Astrocyte (in vitro differentiated cells and primary cell): ENCODE measurements around the gene LIN7A. TPM values are rescaled to one million over a fixed set of nuclear protein-coding genes. Genes with fewer than 3 reads are reported as not detected.
A peak's percentile ranks its signal among the peaks of the same experiment; 100 is the strongest.

Source experiments
- DNase-seq: peaks from one replicate; pipeline ENCODE4 v3.0.0-alpha.2; 2010; ENCODE audit warnings: low read depth
- FAIRE-seq: peaks from 2 replicates; lab custom pipeline; 2011; peaks lifted over from hg19 to GRCh38; lab: Jason Lieb, UNC
- H2AFZ ChIP-seq: 2 replicates; pipeline ENCODE4 v1.6.0; 2012; ENCODE audit warnings: low read depth, low read length, inconsistent platforms
- H3K27ac ChIP-seq: 2 replicates; pipeline ENCODE4 v1.5.1; 2011; ENCODE audit warnings: low read depth, low read length, inconsistent platforms
- H3K27me3 ChIP-seq: 2 replicates; pipeline ENCODE4 v1.6.0; 2011; ENCODE audit warnings: low read length, inconsistent platforms; ENCODE audit not compliant: insufficient read depth
- H3K36me3 ChIP-seq: 2 replicates; pipeline ENCODE4 v1.5.1; 2011; ENCODE audit warnings: low read length, inconsistent platforms; ENCODE audit not compliant: insufficient read depth
- H3K4me1 ChIP-seq: 2 replicates; pipeline ENCODE4 v1.5.1; 2011; ENCODE audit warnings: low read length, inconsistent platforms; ENCODE audit not compliant: insufficient read depth
- H3K4me2 ChIP-seq: 2 replicates; pipeline ENCODE4 v1.6.0; 2012; ENCODE audit warnings: low read length, inconsistent platforms
- H3K4me3 ChIP-seq: 2 replicates; pipeline ENCODE4 v1.5.1; 2011; ENCODE audit warnings: low read depth, mild to moderate bottlenecking, low read length, inconsistent platforms; ENCODE audit not compliant: insufficient read depth
- H3K79me2 ChIP-seq: 2 replicates; pipeline ENCODE4 v1.6.0; 2012; ENCODE audit warnings: mild to moderate bottlenecking, low read length, inconsistent platforms; ENCODE audit not compliant: insufficient read depth
- H3K9ac ChIP-seq: 2 replicates; pipeline ENCODE4 v1.6.0; 2012; ENCODE audit warnings: mild to moderate bottlenecking, low read length, inconsistent platforms
- H3K9me3 ChIP-seq: 2 replicates; pipeline ENCODE4 v1.5.1; 2012; ENCODE audit warnings: low read depth, mild to moderate bottlenecking, low read length, inconsistent platforms; ENCODE audit not compliant: insufficient read depth
- H4K20me1 ChIP-seq: 2 replicates; pipeline ENCODE4 v1.6.0; 2012; ENCODE audit warnings: low read length, inconsistent platforms; ENCODE audit not compliant: insufficient read depth
- H3K27ac Mint-ChIP-seq: one replicate; pipeline ENCODE4 v1.8.0; 2021; ENCODE audit warnings: mild to moderate bottlenecking, mixed read lengths; ENCODE audit not compliant: unreplicated experiment
- H3K27me3 Mint-ChIP-seq: one replicate; pipeline ENCODE4 v1.8.0; 2021; ENCODE audit warnings: low read depth, mixed read lengths; ENCODE audit not compliant: unreplicated experiment
- H3K36me3 Mint-ChIP-seq: one replicate; pipeline ENCODE4 v1.8.0; 2021; ENCODE audit warnings: low read depth, mixed read lengths; ENCODE audit not compliant: unreplicated experiment
- H3K4me1 Mint-ChIP-seq: one replicate; pipeline ENCODE4 v1.8.0; 2021; ENCODE audit warnings: low read depth, mixed read lengths; ENCODE audit not compliant: unreplicated experiment
- H3K4me3 Mint-ChIP-seq: one replicate; pipeline ENCODE4 v1.8.0; 2021; ENCODE audit warnings: mild to moderate bottlenecking, moderate library complexity, mixed read lengths; ENCODE audit not compliant: unreplicated experiment
- H3K9me3 Mint-ChIP-seq: one replicate; pipeline ENCODE4 v1.8.0; 2021; ENCODE audit warnings: mild to moderate bottlenecking, mixed read lengths; ENCODE audit not compliant: unreplicated experiment
- CTCF ChIP-seq: IDR thresholded peaks from 2 replicates; pipeline ENCODE4 v1.5.1; 2011; ENCODE audit warnings: low read depth, mild to moderate bottlenecking, inconsistent platforms, low read length, moderate library complexity; ENCODE audit not compliant: insufficient read depth
- EZH2 ChIP-seq: IDR thresholded peaks from 2 replicates; pipeline ENCODE4 v1.6.1; 2012; ENCODE audit warnings: mild to moderate bottlenecking, low read length, inconsistent platforms; ENCODE audit not compliant: insufficient read depth
- total RNA-seq: library from RNA; stranded (reverse); gene quantifications from 2 replicates; pipeline ENCODE4 v1.2.1, GENCODE V29; 2021

LIN7A gene
- total RNA-seq, 1 donor from 2014 or later: 1.6 TPM

- TF ChIP-seq EZH2 (no peak), CTCF (no peak)
- no peak overlapping the region for H3K4me3 Mint-ChIP-seq
- no peak overlapping the region for H3K9ac ChIP-seq
These were observed 59.9 kb downstream of the LIN7A start for GRCh38 chr12:80877721-80878265.

DNA sequence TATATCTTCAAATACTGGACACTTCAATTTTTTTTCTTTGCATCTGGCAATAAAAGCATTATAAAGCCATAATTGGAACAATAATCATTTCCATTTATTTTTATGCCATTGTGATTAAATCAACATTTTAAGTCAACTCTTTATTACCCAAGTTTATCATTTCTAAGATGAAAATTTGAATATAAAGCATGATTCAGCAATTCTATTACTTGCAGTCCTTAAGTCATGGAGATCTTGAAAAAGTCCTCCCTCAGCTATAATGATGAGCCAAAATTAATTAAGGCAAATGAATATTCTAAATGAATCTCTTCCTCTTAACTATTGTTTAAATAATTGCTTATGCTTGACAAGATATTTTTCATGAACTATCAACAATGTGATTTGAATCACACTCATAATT lies 65.7 kb downstream of the LIN7A start:
- H3K4me1 ChIP-seq: no peaks in the 10 kb centered on the region
- no peaks in the 10 kb centered on the region for H4K20me1 ChIP-seq
- Mint-ChIP-seq H3K4me3 (no peak overlapping the region), H3K4me1 (no peaks in the 10 kb centered on the region), H3K9me3 (no peaks in the 10 kb centered on the region), H3K27me3 (no peaks in the 10 kb centered on the region), H3K36me3 (no peaks in the 10 kb centered on the region), H3K27ac (no peak overlapping the region)
- H3K4me2 ChIP-seq: no peak overlapping the region
- no peak overlapping the region for H3K9ac ChIP-seq
- no peak overlapping the region for H2AFZ ChIP-seq
- no peaks in the 10 kb centered on the region for H3K9me3 ChIP-seq
- no peaks in the 10 kb centered on the region for H3K36me3 ChIP-seq
- no peaks in the 10 kb centered on the region for H3K27me3 ChIP-seq
- H3K4me3 ChIP-seq: no peak overlapping the region
- DNase-seq: no peak
- TF ChIP-seq EZH2 (no peak), CTCF (no peak)
- no peak overlapping the region for H3K27ac ChIP-seq
- no peak for FAIRE-seq
- H3K79me2 ChIP-seq: no peaks in the 10 kb centered on the region

More at GRCh38 chr12:80877721-80878265, 59.9 kb downstream of the LIN7A start:
- H3K27ac Mint-ChIP-seq: no peak overlapping the region
- no peaks in the 10 kb centered on the region for H3K36me3 Mint-ChIP-seq
- no peak overlapping the region for H3K4me3 ChIP-seq
- H3K4me2 ChIP-seq: peak overlapping the region; percentile 17
- peaks cover 6% of the 10 kb centered on the region for H3K4me1 Mint-ChIP-seq
- no peaks in the 10 kb centered on the region for H3K79me2 ChIP-seq
- no peaks in the 10 kb centered on the region for H3K27me3 ChIP-seq
- H4K20me1 ChIP-seq: no peaks in the 10 kb centered on the region
- no peaks in the 10 kb centered on the region for H3K36me3 ChIP-seq
- no peak overlapping the region for H2AFZ ChIP-seq
- no peaks in the 10 kb centered on the region for H3K9me3 ChIP-seq
- no peaks in the 10 kb centered on the region for H3K4me1 ChIP-seq
- no peaks in the 10 kb centered on the region for H3K27me3 Mint-ChIP-seq
- no peaks in the 10 kb centered on the region for H3K9me3 Mint-ChIP-seq
- H3K27ac ChIP-seq: no peak overlapping the region
- DNase-seq (peak; percentile 45), FAIRE-seq (no peak)

GRCh38 chr12:80869264-80869663 lies 68.5 kb downstream of the LIN7A start:
- Histone ChIP-seq H3K36me3 (no peaks in the 10 kb centered on the region), H3K4me3 (no peak overlapping the region), H3K4me1 (no peaks in the 10 kb centered on the region), H3K27me3 (no peaks in the 10 kb centered on the region), H3K27ac (no peak overlapping the region), H3K79me2 (no peaks in the 10 kb centered on the region), H2AFZ (no peak overlapping the region), H3K4me2 (no peak overlapping the region), H3K9ac (no peak overlapping the region), H4K20me1 (no peaks in the 10 kb centered on the region), H3K9me3 (no peaks in the 10 kb centered on the region)
- H3K4me3 Mint-ChIP-seq: no peak overlapping the region
- H3K36me3 Mint-ChIP-seq: no peaks in the 10 kb centered on the region
- no peaks in the 10 kb centered on the region for H3K27me3 Mint-ChIP-seq
- H3K27ac Mint-ChIP-seq: no peak overlapping the region
- TF ChIP-seq EZH2: no peak
- no peak for TF ChIP-seq CTCF
- no peaks in the 10 kb centered on the region for H3K9me3 Mint-ChIP-seq
- FAIRE-seq (no peak), DNase-seq (no peak)
- H3K4me1 Mint-ChIP-seq: no peaks in the 10 kb centered on the region
